Panc1 (cell line): Measurements from ENCODE around the gene FAHD1. TPM values are rescaled to one million over a fixed set of nuclear protein-coding genes. Genes with fewer than 3 reads are reported as not detected.
A peak's percentile ranks its signal among the peaks of the same experiment; 100 is the strongest.

Source experiments
- ATAC-seq: fragments of 200-7000 bp; cut with Tn5 transposase; 2 replicates; pipeline ENCODE4 v1.9.1; 2020; ENCODE audit warnings: mild to moderate bottlenecking, moderate library complexity
- BruUV-seq: library from RNA; stranded (reverse); fragments of 400-500 nt; replicated peaks from 2 replicates; lab custom pipeline; 2021; lab: Mats Ljungman, UMichigan
- CTCF ChIA-PET: fragments of 300-600 bp; sonication (Branson Sonifier 250); formaldehyde crosslinking; loops from one replicate; lab custom pipeline; 2022; ENCODE audit warnings: antibody characterized with exemption; lab: Charles Lee
- POLR2A ChIA-PET: fragments of 300-600 bp; sonication (Branson Sonifier 250); formaldehyde crosslinking; loops from one replicate; lab custom pipeline; 2022; ENCODE audit warnings: antibody characterized with exemption; lab: Charles Lee
- DNase-seq: peaks from one replicate; pipeline ENCODE4 v3.0.0-alpha.2; 2010; ENCODE audit warnings: low read depth, low spot score
- H3K27ac ChIP-seq: 2 replicates; pipeline ENCODE4 v1.5.1; 2011; ENCODE audit warnings: mild to moderate bottlenecking, low read length, inconsistent platforms
- H3K27me3 ChIP-seq: fragments of 200-500 bp; sonication (Bioruptor generic); 2 replicates; pipeline ENCODE4 v1.6.0; 2014; ENCODE audit warnings: low read length, inconsistent platforms; ENCODE audit not compliant: control insufficient read depth, insufficient read depth
- H3K36me3 ChIP-seq: fragments of 200-500 bp; sonication (Bioruptor generic); 2 replicates; pipeline ENCODE4 v1.5.1; 2014; ENCODE audit warnings: inconsistent platforms, mild to moderate bottlenecking, low read length, moderate library complexity; ENCODE audit not compliant: control insufficient read depth, insufficient read depth
- H3K4me1 ChIP-seq: 2 replicates; pipeline ENCODE4 v1.5.1; 2011; ENCODE audit warnings: inconsistent platforms, mild to moderate bottlenecking, low read length, moderate library complexity; ENCODE audit not compliant: control insufficient read depth, insufficient read depth
- H3K4me3 ChIP-seq, 2 experiments: 2 replicates each; pipeline ENCODE4 v1.5.1; 2011 to 2012; ENCODE audit warnings: low read depth in 2 of 2, low read length in 2 of 2, mild to moderate bottlenecking in 2 of 2, inconsistent platforms in 1 of 2, moderate library complexity in 1 of 2
- H3K9me3 ChIP-seq: fragments of 200-500 bp; sonication (Bioruptor generic); 2 replicates; pipeline ENCODE4 v1.5.1; 2014; ENCODE audit warnings: low read depth, mild to moderate bottlenecking, inconsistent platforms, low read length, moderate library complexity; ENCODE audit not compliant: control insufficient read depth, insufficient read depth
- CTCF ChIP-seq: fragments of 450-650 bp; IDR thresholded peaks from 2 replicates; pipeline ENCODE4 v1.5.1; 2017; ENCODE audit warnings: mild to moderate bottlenecking
- POLR2AphosphoS5 ChIP-seq: IDR thresholded peaks from 2 replicates; pipeline ENCODE4 v1.6.1; 2012; ENCODE audit warnings: mild to moderate bottlenecking, low read depth, low read length, moderate library complexity
- REST ChIP-seq, 2 experiments: IDR thresholded peaks; 2 replicates each; pipeline ENCODE4 v1.6.1; 2011 to 2012; ENCODE audit warnings: low read depth in 2 of 2, control low read depth in 1 of 2, low read length in 1 of 2, mild to moderate bottlenecking in 1 of 2, moderate library complexity in 1 of 2; ENCODE audit not compliant: insufficient read depth in 1 of 2
- SIN3A ChIP-seq: IDR thresholded peaks from 2 replicates; pipeline ENCODE4 v1.6.1; 2012; ENCODE audit warnings: low read depth, mild to moderate bottlenecking, low read length, moderate library complexity, borderline replicate concordance; ENCODE audit not compliant: insufficient read depth
- TCF7L2 ChIP-seq: IDR thresholded peaks from 2 replicates; pipeline ENCODE4 v1.6.1; 2011; ENCODE audit warnings: mild to moderate bottlenecking, low read depth, low read length, inconsistent platforms
- in situ Hi-C: cut with HindIII; loops from 2 replicates; pipeline ENCODE4 v1.10.0; 2016; ENCODE audit warnings: low sequenced_read_pairs, low pct_unique_long_range_greater_than_20kb
- intact Hi-C: fragments of 100-400 bp; cut with micrococcal nuclease; formaldehyde crosslinking; loops from one replicate; pipeline ENCODE4 v1.10.0; 2022; ENCODE audit not compliant: unreplicated experiment
- total RNA-seq: library from RNA; stranded (reverse); gene quantifications from one replicate; pipeline ENCODE4 v1.2.1, GENCODE V29; 2021; ENCODE audit not compliant: unreplicated experiment

The FAHD1 gene
- total RNA-seq, 1 experiment from 2014 or later, result 34.6 TPM

- no peak for ATAC-seq
- intact Hi-C loops (no loop called here), in situ Hi-C loops (no loop called here)
- BruUV-seq, result no TSS peak
- Histone ChIP-seq H3K27ac (peak overlapping the region; percentile 80), H3K36me3 (peaks cover 8% of the 10 kb centered on the region; the same call in 1 of the 2 replicates), H3K27me3 (no peaks in the 10 kb centered on the region), H3K4me3 (peak overlapping the region; percentile 99 to 100), H3K9me3 (no peaks in the 10 kb centered on the region), H3K4me1 (peaks cover 17% of the 10 kb centered on the region)
- CTCF ChIA-PET, result interaction anchor here (0.6 kb wide), 1 partner anchor 94 kb away, joined by 3 read pairs; no protein-coding TSS in a partner anchor
- no peak for DNase-seq
- POLR2A ChIA-PET, result interaction anchor here (0.7 kb wide), 1 partner anchor 15 kb away, joined by 3 read pairs; no protein-coding TSS in a partner anchor
- TF ChIP-seq REST (IDR thresholded peaks at IDR 0.05; ENCODE audit: insufficient read depth in 1 of 2, low read depth in 2 of 2, low read length in 1 of 2), result no peak
- TF ChIP-seq SIN3A, result no peak
- no peak for TF ChIP-seq POLR2AphosphoS5
- no peak for TF ChIP-seq CTCF
- TF ChIP-seq TCF7L2, result no peak
Observed at GRCh38 chr16:1828645-1829410, 1.8 kb downstream of the FAHD1 start.

GRCh38 chr16:1830213-1830612 is 3.2 kb downstream of the FAHD1 start:
- ChIA-PET CTCF (no interaction called here), POLR2A (interaction anchor here (0.9 kb wide), 1 partner anchor 102 kb away, joined by 3 read pairs; no protein-coding TSS in a partner anchor)
- in situ Hi-C loops, result no loop called here
- TF ChIP-seq POLR2AphosphoS5 (no peak), CTCF (no peak), TCF7L2 (no peak), SIN3A (no peak), REST (IDR thresholded peaks at IDR 0.05; ENCODE audit: insufficient read depth in 1 of 2, low read depth in 2 of 2, low read length in 1 of 2) (no peak)
- H3K36me3 ChIP-seq, result peaks cover 8% of the 10 kb centered on the region; the same call in 1 of the 2 replicates
- BruUV-seq, result no TSS peak
- ATAC-seq (no peak), DNase-seq (no peak)
- intact Hi-C loops, result no loop called here
- H3K27me3 ChIP-seq, result no peaks in the 10 kb centered on the region
- H3K9me3 ChIP-seq, result no peaks in the 10 kb centered on the region
- H3K4me3 ChIP-seq, result no peak overlapping the region
- no peak overlapping the region for H3K27ac ChIP-seq
- peaks cover 11% of the 10 kb centered on the region for H3K4me1 ChIP-seq
